HEK293 (cell line): Measurements from ENCODE around the gene ZNF224.

ENCODE experiments used
- INSM2 ChIP-seq: fragments of 450-650 bp; formaldehyde crosslinking; IDR thresholded peaks from 2 replicates; pipeline ENCODE4 v1.5.1; 2016; ENCODE audit warnings: missing biosample characterization, missing genetic modification characterization
- KLF7 ChIP-seq: fragments of 450-650 bp; formaldehyde crosslinking; IDR thresholded peaks from 2 replicates; pipeline ENCODE4 v1.5.1; 2016; ENCODE audit warnings: missing biosample characterization, missing genetic modification characterization, borderline replicate concordance
- SCRT1 ChIP-seq: fragments of 450-650 bp; formaldehyde crosslinking; IDR thresholded peaks from 2 replicates; pipeline ENCODE4 v1.5.1; 2016; ENCODE audit warnings: missing biosample characterization, missing genetic modification characterization, borderline replicate concordance
- SP2 ChIP-seq: fragments of 450-650 bp; formaldehyde crosslinking; IDR thresholded peaks from 2 replicates; pipeline ENCODE4 v1.5.1; 2016; ENCODE audit warnings: missing biosample characterization, missing genetic modification characterization
- ZBTB26 ChIP-seq: fragments of 450-650 bp; formaldehyde crosslinking; optimal IDR thresholded peaks from 2 replicates; pipeline ENCODE3; 2016; ENCODE audit warnings: missing biosample characterization, mild to moderate bottlenecking, missing genetic modification characterization
- ZBTB48 ChIP-seq: fragments of 450-650 bp; formaldehyde crosslinking; IDR thresholded peaks from 2 replicates; pipeline ENCODE4 v1.5.1; 2016; ENCODE audit warnings: missing biosample characterization, missing genetic modification characterization
- ZBTB6 ChIP-seq: fragments of 450-650 bp; formaldehyde crosslinking; IDR thresholded peaks from 2 replicates; pipeline ENCODE4 v1.5.1; 2017; ENCODE audit warnings: missing biosample characterization, missing genetic modification characterization
- ZBTB7A ChIP-seq: fragments of 450-650 bp; formaldehyde crosslinking; IDR thresholded peaks from 2 replicates; pipeline ENCODE4 v1.5.1; 2016; ENCODE audit warnings: low read depth, missing biosample characterization, missing genetic modification characterization
- ZBTB8A ChIP-seq: fragments of 450-650 bp; formaldehyde crosslinking; IDR thresholded peaks from 2 replicates; pipeline ENCODE4 v1.5.1; 2016; ENCODE audit warnings: missing biosample characterization, missing genetic modification characterization
- ZNF112 ChIP-seq: fragments of 450-650 bp; formaldehyde crosslinking; IDR thresholded peaks from 2 replicates; pipeline ENCODE4 v1.5.0; 2017; ENCODE audit warnings: missing biosample characterization, missing genetic modification characterization
- ZNF121 ChIP-seq: fragments of 450-650 bp; formaldehyde crosslinking; IDR thresholded peaks from 2 replicates; pipeline ENCODE4 v1.5.1; 2016; ENCODE audit warnings: missing biosample characterization, missing genetic modification characterization
- ZNF16 ChIP-seq: fragments of 450-650 bp; formaldehyde crosslinking; IDR thresholded peaks from 2 replicates; pipeline ENCODE4 v1.5.1; 2016; ENCODE audit warnings: low read depth, missing biosample characterization, missing genetic modification characterization
- ZNF18 ChIP-seq: fragments of 450-650 bp; formaldehyde crosslinking; IDR thresholded peaks from 2 replicates; pipeline ENCODE4 v1.5.1; 2016; ENCODE audit warnings: missing biosample characterization, missing genetic modification characterization
- ZNF202 ChIP-seq: fragments of 450-650 bp; formaldehyde crosslinking; IDR thresholded peaks from 2 replicates; pipeline ENCODE4 v1.5.1; 2016; ENCODE audit warnings: missing biosample characterization, missing genetic modification characterization, borderline replicate concordance
- ZNF214 ChIP-seq: fragments of 450-650 bp; formaldehyde crosslinking; IDR thresholded peaks from 2 replicates; pipeline ENCODE4 v1.5.1; 2017; ENCODE audit warnings: missing biosample characterization, mild to moderate bottlenecking, missing genetic modification characterization, borderline replicate concordance
- ZNF223 ChIP-seq: fragments of 450-650 bp; formaldehyde crosslinking; IDR thresholded peaks from 2 replicates; pipeline ENCODE4 v1.5.1; 2016; ENCODE audit warnings: missing biosample characterization, missing genetic modification characterization
- ZNF26 ChIP-seq: fragments of 450-650 bp; formaldehyde crosslinking; IDR thresholded peaks from 2 replicates; pipeline ENCODE4 v1.5.1; 2016; ENCODE audit warnings: missing biosample characterization, missing genetic modification characterization
- ZNF266 ChIP-seq: fragments of 450-650 bp; formaldehyde crosslinking; IDR thresholded peaks from 2 replicates; pipeline ENCODE4 v1.5.1; 2016; ENCODE audit warnings: missing biosample characterization, missing genetic modification characterization, low read depth
- ZNF280D ChIP-seq: fragments of 450-650 bp; formaldehyde crosslinking; IDR thresholded peaks from 2 replicates; pipeline ENCODE4 v1.5.1; 2016; ENCODE audit warnings: missing biosample characterization, missing genetic modification characterization
- ZNF292 ChIP-seq: fragments of 450-650 bp; formaldehyde crosslinking; IDR thresholded peaks from 2 replicates; pipeline ENCODE4 v1.5.1; 2016; ENCODE audit warnings: low read depth, missing biosample characterization, missing genetic modification characterization, borderline replicate concordance
- ZNF398 ChIP-seq: fragments of 450-650 bp; formaldehyde crosslinking; IDR thresholded peaks from 2 replicates; pipeline ENCODE4 v1.5.1; 2017; ENCODE audit warnings: missing biosample characterization, missing genetic modification characterization
- ZNF488 ChIP-seq: fragments of 450-650 bp; formaldehyde crosslinking; IDR thresholded peaks from 2 replicates; pipeline ENCODE4 v1.5.1; 2016; ENCODE audit warnings: missing biosample characterization, missing genetic modification characterization
- ZNF560 ChIP-seq: fragments of 450-650 bp; formaldehyde crosslinking; IDR thresholded peaks from 2 replicates; pipeline ENCODE4 v1.5.1; 2017; ENCODE audit warnings: missing biosample characterization, missing genetic modification characterization, borderline replicate concordance
- ZNF585B ChIP-seq: fragments of 450-650 bp; formaldehyde crosslinking; IDR thresholded peaks from 2 replicates; pipeline ENCODE4 v1.5.1; 2016; ENCODE audit warnings: missing biosample characterization, missing genetic modification characterization
- ZNF701 ChIP-seq: fragments of 450-650 bp; formaldehyde crosslinking; IDR thresholded peaks from 2 replicates; pipeline ENCODE4 v1.5.1; 2016; ENCODE audit warnings: missing biosample characterization, missing genetic modification characterization
- ZXDB ChIP-seq: fragments of 450-650 bp; formaldehyde crosslinking; IDR thresholded peaks from 2 replicates; pipeline ENCODE4 v1.5.1; 2016; ENCODE audit warnings: missing biosample characterization, missing genetic modification characterization

The ZNF224 gene

GRCh38 chr19:44113138-44113783, 19.1 kb downstream of the ZNF224 start, which contains the start of gene ZNF225 (continued):
- TF ChIP-seq ZNF18 (tag by site-specific recombination) (no peak), ZNF26 (tag by site-specific recombination) (no peak), ZNF202 (tag by site-specific recombination) (no peak), ZBTB26 (tag by site-specific recombination) (peak; percentile 53), ZNF112 (tag by site-specific recombination) (no peak), INSM2 (0 out of 2 replicates have a peak, but pooled peaks have one; percentile 30), KLF7 (no peak; the same call in 1 of the 2 replicates), ZNF223 (tag by site-specific recombination) (0 out of 2 replicates have a peak, but pooled peaks have one; percentile 58), SP2 (tag by site-specific recombination) (peak; percentile 68), ZNF488 (tag by site-specific recombination) (no peak), ZNF280D (tag by site-specific recombination) (peak; percentile 59; the same call in 1 of the 2 replicates), ZNF701 (tag by site-specific recombination) (no peak), ZNF292 (tag by site-specific recombination) (0 out of 2 replicates have a peak, but pooled peaks have one; percentile 6), ZNF398 (tag by site-specific recombination) (no peak), ZXDB (tag by site-specific recombination) (peak; percentile 98), ZBTB48 (tag by site-specific recombination) (peak; percentile 90; the same call in 1 of the 2 replicates), ZBTB7A (peak; percentile 95), SCRT1 (tag by site-specific recombination) (peak; percentile 100), ZNF266 (tag by site-specific recombination) (no peak), ZNF560 (tag by site-specific recombination) (no peak), ZNF121 (tag by site-specific recombination) (peak; percentile 99), ZNF585B (tag by site-specific recombination) (no peak), ZNF214 (no peak), ZBTB6 (tag by site-specific recombination) (peak; percentile 95), ZNF16 (tag by site-specific recombination) (no peak), ZBTB8A (tag by site-specific recombination) (peak; percentile 47)
